ENCODE results near the gene CAB39.

DNA sequence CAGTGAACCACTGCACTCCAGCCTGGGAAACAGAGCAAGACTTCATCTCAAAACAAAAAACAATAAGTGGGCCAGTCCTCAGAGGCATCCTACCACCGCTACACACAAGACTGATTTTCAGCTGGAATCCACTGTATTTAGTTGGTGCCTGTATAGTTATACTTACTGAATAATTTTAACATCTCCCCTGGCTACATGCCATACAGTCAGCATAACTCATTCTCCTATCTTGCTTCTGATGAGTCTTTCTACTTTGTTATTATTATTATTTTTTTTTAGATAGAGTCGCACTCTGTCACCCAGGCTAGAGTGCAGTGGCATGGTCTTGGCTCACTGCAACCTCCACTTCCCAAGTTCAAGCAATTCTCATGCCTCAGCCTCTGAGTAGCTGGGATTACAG is 19.9 kb upstream of the CAB39 start:
- no peak for TF ChIP-seq CTCF (optimal IDR thresholded peaks at IDR 0.05 in 1 of 3, IDR thresholded peaks at IDR 0.05 in 1 of 3, conservative IDR thresholded peaks at IDR 0.05 in 1 of 3; ENCODE audit: extremely low read depth in 1 of 3, insufficient read depth in 2 of 3, low read length in 3 of 3)
- no peak for TF ChIP-seq EZH2 (IDR thresholded peaks at IDR 0.05; ENCODE audit: low read length)

Data from keratinocyte (primary cell).